Urinary bladder (tissue), 4 donors: ENCODE measurements around the gene GHRH. TPM values are rescaled to one million over a fixed set of nuclear protein-coding genes. Genes with fewer than 3 reads are reported as not detected.

Experiments
- DNase-seq: peaks from one replicate; pipeline ENCODE4 v3.0.0-alpha.2; 2015; ENCODE audit errors: extremely low spot score
- H3K27ac ChIP-seq: one replicate; pipeline ENCODE4 v1.5.1; 2013; ENCODE audit warnings: low read depth, mild to moderate bottlenecking, moderate library complexity
- H3K36me3 ChIP-seq: one replicate; pipeline ENCODE4 v1.6.1; 2013; ENCODE audit warnings: mild to moderate bottlenecking, moderate library complexity; ENCODE audit not compliant: insufficient read depth
- H3K4me1 ChIP-seq: one replicate; pipeline ENCODE4 v1.6.1; 2013; ENCODE audit warnings: mild to moderate bottlenecking, moderate library complexity; ENCODE audit not compliant: insufficient read depth
- H3K4me3 ChIP-seq: one replicate; pipeline ENCODE4 v1.5.1; 2013; ENCODE audit warnings: low read depth, low read length
- WGBS: extraction: QIAGEN DNeasy Blood & Tissue Kit; methylation state at CpG from one replicate; pipeline ENCODE4 v1.1.7; 2013; 5-methylcytosine and 5-hydroxymethylcytosine counted together
- polyA plus RNA-seq: library from polyadenylated mRNA; stranded (reverse); fragments of 200-250 nt; gene quantifications from one replicate; pipeline ENCODE4 v1.2.3, GENCODE V29; 2013
- total RNA-seq: library from RNA; depleted of rRNA; stranded (reverse); fragments of >200 nt; gene quantifications from one replicate; pipeline ENCODE4 v1.2.3, GENCODE V29; 2014
- donor health status: healthy with polysubstance abuse.
- donor health status: healthy.

The GHRH gene, protein sequence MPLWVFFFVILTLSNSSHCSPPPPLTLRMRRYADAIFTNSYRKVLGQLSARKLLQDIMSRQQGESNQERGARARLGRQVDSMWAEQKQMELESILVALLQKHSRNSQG
- total RNA-seq: not detected
- not detected for polyA plus RNA-seq

DNA sequence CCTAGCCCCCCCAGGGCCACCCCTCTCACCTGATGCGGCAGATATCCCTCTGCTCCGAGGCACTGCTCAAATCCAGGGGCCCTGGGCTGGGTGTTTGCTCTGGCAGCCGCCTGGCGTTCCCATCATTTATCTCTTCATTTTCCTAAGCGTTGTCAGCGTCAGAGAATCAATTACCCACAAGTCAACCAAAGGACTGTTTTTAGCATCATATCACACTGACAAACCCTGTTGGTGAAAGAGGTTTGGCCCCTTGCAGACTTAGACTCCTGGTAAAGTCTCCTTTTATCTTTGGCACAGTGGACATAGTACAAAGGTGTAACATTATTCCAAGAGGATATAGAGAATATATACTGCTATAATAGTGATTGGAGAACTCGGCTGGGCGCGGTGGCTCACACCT is at the start of gene GHRH:
Gene GHRH, minus strand, starts transcription at position 101 of the 400 bp plus-strand sequence. CDS start 4,925 bp downstream, outside the sequence.
- 81% methylated on average over 9 of the region's 9 CpGs for WGBS
- Histone ChIP-seq H3K4me3 (no peak within 1 kb of the TSS), H3K27ac (no peak within 1 kb of the TSS), H3K4me1 (no peaks in the 10 kb centered on the region), H3K36me3 (no peaks in the 10 kb centered on the region)
- DNase-seq: no peak

DNA sequence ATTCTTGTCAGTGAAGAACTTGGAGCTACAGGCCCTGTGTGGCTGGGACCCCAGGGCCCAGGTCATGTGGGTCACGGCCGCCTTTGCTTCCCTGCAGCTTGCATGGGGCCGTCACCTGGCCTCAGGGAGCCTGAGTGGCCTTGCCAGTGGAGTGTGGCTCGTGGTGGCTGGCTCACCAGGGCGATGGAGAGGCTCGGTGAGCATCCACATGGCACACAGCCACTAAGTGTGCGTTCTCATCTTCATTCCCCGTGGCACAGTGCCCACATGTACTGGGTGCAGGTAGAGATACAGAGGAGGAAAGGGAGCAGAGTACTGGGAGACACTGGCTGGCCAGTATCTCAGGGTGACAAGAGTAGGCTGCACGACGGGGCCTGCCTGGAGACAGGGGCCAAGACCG is 49.3 kb upstream of the GHRH start:
- no peak for DNase-seq
- Histone ChIP-seq H3K4me1 (peaks cover 2% of the 10 kb centered on the region), H3K36me3 (no peaks in the 10 kb centered on the region), H3K27ac (peak overlapping the region; percentile 34), H3K4me3 (no peak overlapping the region)
- 76% methylated on average over 11 of the region's 11 CpGs for WGBS

DNA sequence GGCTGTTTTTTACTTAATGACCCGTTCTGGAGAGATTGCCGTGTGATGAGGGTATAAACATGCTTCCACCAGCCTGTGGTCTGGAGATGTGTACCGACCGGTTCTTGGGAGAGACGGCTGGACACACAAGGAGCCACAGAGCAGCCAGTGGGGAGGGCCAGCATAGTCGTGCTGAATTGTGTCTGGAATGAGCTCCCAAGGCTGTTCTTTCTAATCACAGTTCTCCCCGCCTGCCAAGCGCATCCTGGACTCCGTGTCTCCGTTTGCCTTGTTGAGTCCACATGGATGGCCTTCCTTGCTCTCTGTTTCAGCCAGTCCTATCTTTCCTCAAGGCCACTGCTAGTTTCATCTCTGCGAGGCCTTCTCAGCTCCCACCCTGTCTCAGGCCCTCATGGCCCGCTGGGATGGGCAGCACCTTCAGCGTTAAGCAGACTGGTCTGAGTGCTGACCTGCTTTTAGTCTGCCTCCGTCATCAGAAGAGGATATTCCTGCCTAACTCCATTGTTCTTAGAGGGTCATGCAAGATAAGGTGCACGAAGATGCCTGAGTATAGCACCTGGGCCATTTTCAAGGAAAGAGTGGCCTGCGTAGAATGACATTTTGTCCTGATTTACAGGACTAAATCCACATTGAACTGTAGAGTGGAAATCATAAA is 48.4 kb upstream of the GHRH start:
- peak; percentile 75 for DNase-seq
- Histone ChIP-seq H3K4me3 (no peak overlapping the region), H3K27ac (no peak overlapping the region), H3K4me1 (peaks cover 2% of the 10 kb centered on the region), H3K36me3 (no peaks in the 10 kb centered on the region)
- WGBS: 52% methylated on average over 16 of the region's 16 CpGs

DNA sequence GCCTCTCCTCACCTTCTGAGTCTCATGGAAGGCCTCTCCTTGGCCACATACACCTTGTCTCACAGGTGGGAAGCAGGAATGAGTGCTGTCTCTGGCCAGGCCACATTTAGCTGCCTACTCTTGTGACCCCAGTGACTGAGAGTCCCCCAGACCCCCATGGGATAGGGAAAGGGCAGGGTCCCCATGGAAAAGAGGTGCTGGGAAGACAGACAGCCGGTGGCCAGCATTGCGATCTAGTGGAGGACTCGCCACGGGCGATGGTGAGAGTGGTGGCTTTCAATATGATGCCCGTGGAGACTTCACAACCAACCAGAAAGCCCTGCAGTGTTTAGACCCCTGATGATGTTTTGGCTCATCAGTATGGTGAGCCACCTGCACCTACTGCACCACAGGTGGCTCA is 47.7 kb upstream of the GHRH start:
- H3K4me3 ChIP-seq: no peak overlapping the region
- DNase-seq: no peak
- 94% methylated on average over 6 of the region's 6 CpGs for WGBS

DNA sequence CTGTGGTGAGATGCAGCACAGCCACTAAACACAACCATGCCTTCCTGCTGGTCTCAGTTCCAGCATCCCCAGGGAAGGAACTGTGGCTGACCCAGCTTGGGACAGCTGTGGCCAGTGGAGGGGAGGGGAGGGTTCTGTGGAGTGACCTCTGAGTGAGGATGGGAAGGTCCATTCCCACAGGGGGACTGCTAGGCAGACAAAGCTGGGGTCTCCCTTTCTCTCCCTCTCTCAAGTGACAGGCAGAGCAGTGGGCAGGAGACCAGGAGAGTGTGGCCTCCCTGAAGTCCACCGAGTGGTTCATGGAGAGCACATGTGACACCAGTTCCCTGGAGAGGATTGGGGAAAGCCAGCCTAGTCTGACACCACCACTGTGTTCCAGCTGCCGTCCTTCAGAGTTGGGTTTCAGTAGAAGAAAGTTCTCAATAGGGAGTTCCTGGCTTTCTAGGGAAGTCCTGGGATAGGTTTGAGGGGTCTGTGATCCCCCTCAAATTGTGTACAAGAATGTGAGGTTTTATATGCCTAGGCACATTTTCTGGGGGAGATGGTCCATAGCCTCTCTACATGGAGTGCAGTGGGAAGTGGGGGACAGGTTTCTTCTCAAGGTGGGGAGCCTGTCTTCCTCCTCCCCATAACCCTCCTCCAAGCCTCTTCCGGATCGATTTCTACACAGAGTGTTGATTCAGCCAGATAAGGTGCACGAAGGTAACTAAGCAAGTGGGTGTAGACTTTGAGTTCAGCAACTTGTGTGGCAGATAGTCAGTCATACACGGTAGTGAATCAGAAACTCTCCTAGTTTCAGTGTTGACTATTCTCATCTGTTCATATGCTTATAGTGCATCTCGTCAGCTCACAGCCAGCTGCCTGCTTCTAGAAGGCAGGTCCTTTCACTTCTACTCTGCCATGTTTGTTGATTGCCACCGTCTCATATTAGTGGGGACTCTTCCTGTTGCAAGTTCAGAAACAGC is 46.8 kb upstream of the GHRH start:
- H3K27ac ChIP-seq: peak overlapping the region; percentile 71
- peaks cover 2% of the 10 kb centered on the region for H3K4me1 ChIP-seq
- no peak overlapping the region for H3K4me3 ChIP-seq
- 79% methylated on average over 8 of the region's 8 CpGs for WGBS
- DNase-seq: no peak
- H3K36me3 ChIP-seq: no peaks in the 10 kb centered on the region

More for the DNA sequence above, 47.7 kb upstream of the GHRH start:
- H3K4me1 ChIP-seq: peaks cover 2% of the 10 kb centered on the region
- H3K36me3 ChIP-seq: no peaks in the 10 kb centered on the region
- peak overlapping the region; percentile 53 for H3K27ac ChIP-seq

DNA sequence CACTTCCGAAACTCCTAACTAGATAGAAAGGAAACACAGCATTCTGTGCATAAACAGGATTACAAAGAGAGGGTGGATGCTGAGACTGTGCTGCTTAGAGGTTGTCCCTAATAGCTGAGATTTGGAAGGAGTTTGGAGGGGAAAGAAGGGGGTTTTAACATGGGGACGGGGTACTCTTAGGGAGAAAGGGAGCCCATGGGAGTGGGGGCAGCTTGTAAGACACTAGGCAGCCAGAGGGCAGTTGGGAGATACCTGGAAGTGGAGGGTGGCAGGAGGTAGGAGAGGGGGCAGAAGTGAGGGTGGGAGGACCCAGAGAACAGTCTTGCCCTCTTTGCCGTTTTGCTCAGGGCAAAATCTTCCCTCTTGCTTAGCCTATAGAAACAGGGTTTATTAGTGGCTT is 44.2 kb upstream of the GHRH start:
- Histone ChIP-seq H3K4me1 (no peaks in the 10 kb centered on the region), H3K4me3 (no peak overlapping the region), H3K27ac (no peak overlapping the region), H3K36me3 (no peaks in the 10 kb centered on the region)
- DNase-seq: no peak
- 57% methylated on average over 3 of the region's 3 CpGs for WGBS

DNA sequence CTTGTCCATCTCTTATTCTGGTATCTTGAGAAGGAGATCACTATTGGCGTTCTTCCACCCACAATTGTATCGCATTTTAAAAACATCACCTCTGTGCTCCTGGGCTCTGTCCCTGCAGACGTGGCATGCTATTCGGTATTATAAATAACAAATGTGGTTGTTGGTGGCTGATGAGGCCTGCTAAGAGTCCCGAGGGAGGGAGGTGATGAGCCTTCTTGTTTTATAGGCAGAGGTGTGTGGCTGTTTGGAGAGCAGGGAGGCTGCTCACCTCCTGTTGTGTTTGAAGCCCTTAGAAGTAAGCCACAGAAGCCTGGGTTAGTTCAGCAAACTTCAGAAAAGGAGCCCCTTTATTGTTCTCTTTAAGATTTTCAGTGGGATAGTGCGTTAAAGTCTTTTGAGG is 43.5 kb upstream of the GHRH start:
- no peak overlapping the region for H3K4me3 ChIP-seq
- H3K27ac ChIP-seq: no peak overlapping the region
- H3K4me1 ChIP-seq: no peaks in the 10 kb centered on the region
- 58% methylated on average over 6 of the region's 6 CpGs for WGBS
- H3K36me3 ChIP-seq: no peaks in the 10 kb centered on the region
- no peak for DNase-seq

DNA sequence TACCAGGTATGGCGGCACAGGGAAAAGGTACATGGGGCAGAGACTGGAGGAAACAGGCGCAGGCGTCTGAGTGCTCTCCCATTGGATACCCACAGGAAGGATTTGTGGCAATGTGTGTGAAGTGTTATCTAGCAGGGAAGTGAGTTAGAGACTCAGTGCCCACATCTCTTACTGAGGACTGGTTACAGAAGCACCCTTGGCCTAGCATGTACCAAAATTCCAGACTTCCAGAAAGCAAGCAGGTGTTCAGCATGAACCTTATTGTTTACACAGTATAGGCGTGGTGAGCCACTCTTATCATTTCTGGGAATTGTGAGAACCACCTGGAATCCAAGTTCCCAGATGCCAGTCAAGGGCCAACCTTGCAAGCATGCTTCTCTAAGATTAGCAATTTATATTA is 42.0 kb upstream of the GHRH start:
- DNase-seq: no peak
- Histone ChIP-seq H3K27ac (no peak overlapping the region), H3K4me3 (no peak overlapping the region), H3K36me3 (no peaks in the 10 kb centered on the region), H3K4me1 (no peaks in the 10 kb centered on the region)
- WGBS: 90% methylated on average over 4 of the region's 4 CpGs

DNA sequence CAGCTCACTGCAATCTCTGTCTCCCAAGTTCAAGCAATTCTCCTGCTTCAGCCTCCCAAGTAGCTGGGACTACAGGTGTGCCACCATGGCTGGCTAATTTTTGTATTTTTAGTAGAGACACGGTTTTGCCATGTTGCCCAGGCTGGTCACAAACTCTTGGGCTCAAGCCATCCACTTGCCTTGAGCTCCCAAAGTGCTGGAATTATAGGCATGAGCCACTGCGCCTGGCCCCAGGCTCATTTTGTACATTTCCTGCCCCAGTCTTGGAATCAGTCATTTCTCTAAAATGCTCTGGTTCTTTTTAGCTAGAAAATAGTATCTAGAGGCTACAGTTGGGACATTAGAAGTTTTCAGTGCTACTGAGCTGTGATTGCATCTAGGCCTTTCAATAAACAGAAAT is 41.4 kb upstream of the GHRH start:
- no peak overlapping the region for H3K4me3 ChIP-seq
- DNase-seq: no peak
- no peaks in the 10 kb centered on the region for H3K4me1 ChIP-seq
- 89% methylated on average over 2 of the region's 2 CpGs for WGBS
- no peaks in the 10 kb centered on the region for H3K36me3 ChIP-seq
- H3K27ac ChIP-seq: no peak overlapping the region

DNA sequence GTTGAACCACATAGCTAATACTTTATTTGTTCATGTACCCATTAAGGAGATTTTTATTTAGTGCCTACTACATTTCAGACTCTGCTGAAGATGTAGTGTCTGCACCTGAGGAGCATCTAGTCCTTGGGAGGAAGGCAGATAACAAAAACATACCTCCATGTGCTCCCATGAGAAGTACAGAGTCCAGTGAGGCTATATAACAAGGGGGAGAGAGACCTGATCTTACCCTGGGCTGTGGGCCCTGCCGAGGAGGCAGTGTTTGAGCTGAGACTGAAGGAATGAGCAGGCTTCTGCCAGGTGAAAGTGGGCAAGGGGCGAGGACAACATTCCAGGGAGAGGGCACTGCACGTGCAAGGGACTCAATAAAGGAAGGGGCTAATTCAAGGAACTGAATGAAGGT is 39.9 kb upstream of the GHRH start:
- Histone ChIP-seq H3K4me3 (no peak overlapping the region), H3K36me3 (no peaks in the 10 kb centered on the region), H3K4me1 (peaks cover 2% of the 10 kb centered on the region), H3K27ac (no peak overlapping the region)
- 92% methylated on average over 3 of the region's 3 CpGs for WGBS
- no peak for DNase-seq

DNA sequence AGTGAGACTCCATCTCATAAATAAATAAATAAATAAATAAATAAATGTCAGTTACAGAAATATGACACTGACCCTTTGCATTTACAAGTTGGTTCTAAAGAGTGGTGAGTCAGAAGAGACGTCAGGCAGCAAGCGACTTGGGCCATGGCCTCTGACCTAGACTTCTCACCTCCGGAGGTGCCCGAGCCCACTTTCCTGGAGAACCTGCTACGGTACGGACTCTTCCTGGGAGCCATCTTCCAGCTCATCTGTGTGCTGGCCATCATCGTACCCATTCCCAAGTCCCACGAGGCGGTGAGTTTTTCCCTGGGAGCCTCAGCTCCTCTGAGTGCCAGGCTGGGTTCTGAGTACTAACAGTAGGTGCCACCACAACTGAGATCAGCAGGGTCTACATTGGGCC is 39.5 kb upstream of the GHRH start:
- WGBS: 96% methylated on average over 9 of the region's 9 CpGs
- H3K4me1 ChIP-seq: peaks cover 2% of the 10 kb centered on the region
- no peak for DNase-seq
- no peak overlapping the region for H3K4me3 ChIP-seq
- no peak overlapping the region for H3K27ac ChIP-seq
- H3K36me3 ChIP-seq: no peaks in the 10 kb centered on the region

DNA sequence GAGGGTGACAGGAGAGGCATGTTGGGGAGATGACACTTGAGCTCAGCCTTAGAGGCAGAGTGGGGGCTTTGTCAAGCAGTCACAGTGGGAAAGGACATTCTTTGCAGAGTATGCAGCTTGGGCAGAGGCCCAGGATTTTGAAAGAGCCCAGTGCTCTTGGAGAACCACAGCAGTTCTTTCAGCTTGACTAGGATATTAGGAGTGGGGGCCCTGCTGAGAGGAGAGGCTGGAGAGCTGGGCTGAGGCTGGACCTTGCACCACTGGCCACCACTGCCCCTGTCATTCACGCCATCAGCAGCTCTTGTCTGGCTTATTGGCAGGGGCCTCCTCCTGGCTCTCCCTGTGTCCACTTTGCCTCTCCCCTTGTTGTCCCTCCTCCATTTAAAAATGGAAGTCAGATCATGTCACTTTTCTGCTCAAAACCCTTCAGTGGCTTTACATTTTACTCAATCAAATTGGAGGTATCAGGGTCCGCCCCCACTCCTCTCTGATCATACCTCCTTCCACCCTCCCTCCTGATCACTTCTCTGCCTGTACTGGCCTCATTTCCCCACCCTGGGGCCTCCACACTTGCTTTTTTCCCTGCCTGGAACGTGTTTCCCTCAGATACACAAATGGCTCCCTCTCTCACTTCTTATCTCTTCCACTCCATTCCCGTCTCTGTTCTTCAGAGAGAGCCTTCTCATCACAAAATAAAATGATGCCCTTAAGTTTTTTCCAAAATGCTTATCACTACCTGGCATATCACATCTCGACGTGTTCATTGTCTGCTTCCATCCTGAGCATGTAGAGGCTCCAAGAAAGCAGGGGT is 38.3 kb upstream of the GHRH start:
- WGBS: 61% methylated on average over 6 of the region's 6 CpGs
- DNase-seq: no peak
- no peak overlapping the region for H3K4me3 ChIP-seq
- no peaks in the 10 kb centered on the region for H3K36me3 ChIP-seq
- H3K27ac ChIP-seq: peak overlapping the region; percentile 16
- H3K4me1 ChIP-seq: peaks cover 2% of the 10 kb centered on the region

DNA sequence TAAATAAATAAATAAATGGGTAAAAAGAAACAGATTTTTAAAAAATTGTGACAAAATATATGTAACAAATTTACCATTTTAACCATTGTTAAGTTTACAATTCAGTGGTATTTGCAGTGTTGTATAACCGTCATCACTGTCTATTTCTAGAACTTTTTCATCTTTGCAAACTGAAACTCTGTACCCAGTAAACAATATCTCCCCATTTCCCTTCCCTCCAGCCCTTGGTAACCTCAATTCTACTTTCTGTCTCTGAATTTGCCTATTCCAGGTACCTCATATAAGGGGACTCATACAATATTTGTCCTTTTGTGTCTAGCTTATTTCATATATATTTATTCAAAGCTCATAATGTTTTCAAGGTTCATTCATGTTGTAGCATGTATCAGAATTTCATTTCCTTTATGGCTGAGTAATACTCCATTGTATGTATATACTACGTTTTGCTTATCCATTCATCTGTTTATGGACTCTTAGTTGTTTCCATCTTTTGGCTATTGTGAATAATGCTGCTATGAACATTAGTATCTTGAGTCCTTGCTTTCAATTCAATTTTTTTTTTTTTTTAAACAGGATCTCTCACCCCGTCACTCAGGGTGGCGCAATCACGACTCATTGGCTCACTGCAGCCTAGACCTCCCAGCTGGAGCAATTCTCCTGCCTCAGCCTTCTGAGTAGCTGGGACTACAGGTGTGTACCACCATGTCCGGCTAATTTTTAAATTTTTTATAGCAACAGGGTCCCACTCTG is 36.8 kb upstream of the GHRH start:
- no peak for DNase-seq
- Histone ChIP-seq H3K36me3 (peaks cover 2% of the 10 kb centered on the region), H3K27ac (no peak overlapping the region), H3K4me3 (no peak overlapping the region), H3K4me1 (peaks cover 2% of the 10 kb centered on the region)
- WGBS: 87% methylated on average over 6 of the region's 6 CpGs
